PFSK-1 (cell line): Measurements from ENCODE around the gene INPP5A.

ENCODE experiments used
- FOXP2 ChIP-seq: optimal IDR thresholded peaks from 2 replicates; pipeline ENCODE3; 2011; ENCODE audit warnings: borderline replicate concordance, control low read depth, inconsistent platforms; ENCODE audit not compliant: insufficient read depth; ENCODE audit errors: extremely low read length, extremely low read depth
- POLR2AphosphoS5 ChIP-seq: IDR thresholded peaks from 2 replicates; pipeline ENCODE4 v1.6.1; 2012; ENCODE audit warnings: low read depth, mild to moderate bottlenecking, control low read depth, low read length, moderate library complexity
- REST ChIP-seq, 2 experiments: IDR thresholded peaks; 2 replicates each; pipeline versions ENCODE4 v1.6.1 to v1.8.0; 2011 to 2012; ENCODE audit warnings: low read depth in 2 of 2, low read length in 2 of 2, control low read depth in 1 of 2, inconsistent platforms in 1 of 2, mild to moderate bottlenecking in 1 of 2, moderate library complexity in 1 of 2; ENCODE audit not compliant: insufficient read depth in 1 of 2
- SIN3A ChIP-seq: IDR thresholded peaks from 2 replicates; pipeline ENCODE4 v1.6.1; 2012; ENCODE audit warnings: mild to moderate bottlenecking, low read length, moderate library complexity, borderline replicate concordance; ENCODE audit not compliant: insufficient read depth
- TAF1 ChIP-seq: IDR thresholded peaks from 2 replicates; pipeline ENCODE4 v1.6.1; 2012; ENCODE audit warnings: low read length, control low read depth, borderline replicate concordance; ENCODE audit not compliant: insufficient read depth

The INPP5A gene

GRCh38 chr10:132757171-132757570 is 219.6 kb downstream of the INPP5A start:
- no peak for TF ChIP-seq POLR2AphosphoS5
- TF ChIP-seq REST (IDR thresholded peaks at IDR 0.05; ENCODE audit: insufficient read depth in 1 of 2, low read depth in 2 of 2, low read length in 2 of 2): no peak
- no peak for TF ChIP-seq FOXP2

GRCh38 chr10:132758865-132759264 is 221.3 kb downstream of the INPP5A start:
- no peak for TF ChIP-seq REST (IDR thresholded peaks at IDR 0.05; ENCODE audit: insufficient read depth in 1 of 2, low read depth in 2 of 2, low read length in 2 of 2)
- no peak for TF ChIP-seq POLR2AphosphoS5
- no peak for TF ChIP-seq SIN3A
- no peak for TF ChIP-seq FOXP2
- no peak for TF ChIP-seq TAF1

DNA sequence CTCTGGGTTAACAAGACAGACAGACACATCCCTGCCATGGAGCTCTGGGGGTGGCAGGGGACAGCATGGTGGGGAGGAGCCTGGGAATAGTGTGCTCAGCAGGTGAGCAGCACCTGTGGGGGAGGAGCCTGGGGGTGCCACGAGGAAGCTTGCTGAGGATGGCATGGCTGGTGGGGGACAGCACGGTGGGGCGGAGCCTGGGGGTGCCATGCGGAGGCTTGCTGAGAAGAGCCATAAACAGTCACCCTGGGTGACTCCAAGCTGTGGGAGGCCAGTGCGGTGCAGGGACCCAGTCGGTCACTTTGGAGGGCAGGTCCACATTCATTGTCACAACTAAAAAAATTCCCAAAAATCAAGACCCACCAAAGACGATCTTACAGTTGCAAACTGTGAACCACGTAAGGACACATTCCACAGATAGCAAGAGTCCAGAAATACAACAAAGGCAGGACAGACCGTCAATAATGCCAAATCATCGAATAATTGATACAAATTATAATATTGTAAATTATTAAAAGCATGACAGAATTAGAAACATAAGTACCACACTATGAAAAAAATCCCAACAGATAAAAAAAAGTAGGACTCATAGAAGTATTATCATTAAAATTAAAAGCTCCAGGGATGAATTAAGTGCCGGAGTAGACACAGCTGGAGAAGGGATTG is 223.9 kb downstream of the INPP5A start:
- TF ChIP-seq REST (IDR thresholded peaks at IDR 0.05; ENCODE audit: insufficient read depth in 1 of 2, low read depth in 2 of 2, low read length in 2 of 2) (no peak), POLR2AphosphoS5 (no peak), FOXP2 (no peak), SIN3A (no peak), TAF1 (no peak)

- TF ChIP-seq TAF1: no peak
- TF ChIP-seq POLR2AphosphoS5: no peak
- no peak for TF ChIP-seq REST (IDR thresholded peaks at IDR 0.05; ENCODE audit: insufficient read depth in 1 of 2, low read depth in 2 of 2, low read length in 2 of 2)
- no peak for TF ChIP-seq SIN3A
- TF ChIP-seq FOXP2: no peak
Measured at GRCh38 chr10:132762267-132762666, 224.7 kb downstream of the INPP5A start.

DNA sequence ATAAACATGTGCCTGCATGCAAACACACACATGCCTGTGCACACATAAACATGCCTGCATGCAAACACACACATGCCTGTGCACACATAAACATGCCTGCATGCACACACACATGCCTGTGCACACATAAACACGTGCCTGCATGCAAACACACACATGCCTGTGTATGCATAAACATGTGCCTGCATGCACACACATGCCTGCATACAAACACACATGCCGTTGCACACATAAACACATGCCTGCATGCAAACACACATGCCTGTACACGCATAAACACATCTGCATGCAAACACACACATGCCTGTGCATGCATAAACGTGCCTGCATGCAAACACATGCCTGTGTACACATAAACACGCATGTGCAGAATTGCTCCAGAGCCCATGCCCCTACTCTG is 226.0 kb downstream of the INPP5A start:
- TF ChIP-seq REST (IDR thresholded peaks at IDR 0.05; ENCODE audit: insufficient read depth in 1 of 2, low read depth in 2 of 2, low read length in 2 of 2): no peak
- no peak for TF ChIP-seq FOXP2
- TF ChIP-seq POLR2AphosphoS5: no peak
